ENCODE measurements around the gene FGF12.

Gene FGF12

GRCh38 chr3:192408007-192408646 lies 319.2 kb downstream of the FGF12 start:
- Histone ChIP-seq H3K36me3 (ENCODE audit: low read length) (no peaks in the 10 kb centered on the region), H3K27me3 (ENCODE audit: low read length) (no peaks in the 10 kb centered on the region), H3K9ac (ENCODE audit: low read length) (no peak overlapping the region), H3F3A (ENCODE audit: insufficient read depth) (no peaks in the 10 kb centered on the region), H3K9me2 (replicated peaks; ENCODE audit: insufficient read depth, low read length) (no peaks in the 10 kb centered on the region), H2AFZ (ENCODE audit: low read depth, low read length, severe bottlenecking) (no peak overlapping the region), H3K79me2 (ENCODE audit: insufficient read depth, low read length) (no peaks in the 10 kb centered on the region), H4K20me1 (ENCODE audit: low read depth, low read length) (no peaks in the 10 kb centered on the region), H3K4me2 (ENCODE audit: low read depth, low read length, poor library complexity, severe bottlenecking) (no peak overlapping the region), H3K4me3 (ENCODE audit: insufficient read depth, low read length, poor library complexity, severe bottlenecking) (no peak overlapping the region), H3K27ac (ENCODE audit: low read depth, low read length) (no peak overlapping the region), H3K9me3 (ENCODE audit: insufficient read depth, low read length) (no peaks in the 10 kb centered on the region)
- TF ChIP-seq EZH2phosphoT487 (conservative IDR thresholded peaks at IDR 0.05; ENCODE audit: low read length): no peak
- no peak for TF ChIP-seq CTCF (IDR thresholded peaks at IDR 0.05; ENCODE audit: insufficient read depth, low read length, poor library complexity, severe bottlenecking)

GRCh38 chr3:192399767-192400166 lies 327.6 kb downstream of the FGF12 start:
- no peak overlapping the region for H3K27ac ChIP-seq (ENCODE audit: low read depth, low read length)
- H3K4me2 ChIP-seq (ENCODE audit: low read depth, low read length, poor library complexity, severe bottlenecking): no peak overlapping the region
- H3K4me3 ChIP-seq (ENCODE audit: insufficient read depth, low read length, poor library complexity, severe bottlenecking): no peak overlapping the region
- H3K9ac ChIP-seq (ENCODE audit: low read length): no peak overlapping the region
- no peak for TF ChIP-seq CTCF (IDR thresholded peaks at IDR 0.05; ENCODE audit: insufficient read depth, low read length, poor library complexity, severe bottlenecking)
- no peak for TF ChIP-seq EZH2phosphoT487 (conservative IDR thresholded peaks at IDR 0.05; ENCODE audit: low read length)
- H2AFZ ChIP-seq (ENCODE audit: low read depth, low read length, severe bottlenecking): no peak overlapping the region
- H3F3A ChIP-seq (ENCODE audit: insufficient read depth): no peaks in the 10 kb centered on the region
- H3K79me2 ChIP-seq (ENCODE audit: insufficient read depth, low read length): no peaks in the 10 kb centered on the region
- no peaks in the 10 kb centered on the region for H3K27me3 ChIP-seq (ENCODE audit: low read length)
- no peaks in the 10 kb centered on the region for H3K36me3 ChIP-seq (ENCODE audit: low read length)
- H4K20me1 ChIP-seq (ENCODE audit: low read depth, low read length): no peaks in the 10 kb centered on the region
- H3K9me2 ChIP-seq (replicated peaks; ENCODE audit: insufficient read depth, low read length): no peaks in the 10 kb centered on the region
- H3K9me3 ChIP-seq (ENCODE audit: insufficient read depth, low read length): no peaks in the 10 kb centered on the region

DNA sequence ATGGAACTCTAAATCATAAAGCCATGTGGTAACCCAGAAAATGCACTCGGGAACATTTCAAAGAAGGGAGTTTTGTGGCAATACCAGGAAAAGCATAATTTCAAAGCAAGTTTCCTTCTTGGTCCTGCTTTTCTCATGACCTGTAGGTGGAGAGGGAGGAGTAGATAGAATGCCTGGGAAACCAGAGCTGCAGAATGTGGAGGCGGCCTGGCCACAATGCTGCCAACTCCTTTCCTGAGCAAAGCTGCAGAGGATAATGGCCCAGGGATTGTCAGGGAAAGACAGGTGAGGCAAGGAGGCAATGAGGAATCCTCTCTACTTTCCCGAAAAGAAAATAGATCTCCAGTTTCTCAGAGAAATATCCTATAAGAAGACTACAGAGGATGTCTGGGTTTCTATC lies 330.3 kb downstream of the FGF12 start:
- Histone ChIP-seq H2AFZ (ENCODE audit: low read depth, low read length, severe bottlenecking) (no peak overlapping the region), H3K4me2 (ENCODE audit: low read depth, low read length, poor library complexity, severe bottlenecking) (no peak overlapping the region), H3K9ac (ENCODE audit: low read length) (no peak overlapping the region), H3K79me2 (ENCODE audit: insufficient read depth, low read length) (no peaks in the 10 kb centered on the region), H3K27ac (ENCODE audit: low read depth, low read length) (no peak overlapping the region), H4K20me1 (ENCODE audit: low read depth, low read length) (no peaks in the 10 kb centered on the region), H3K9me3 (ENCODE audit: insufficient read depth, low read length) (no peaks in the 10 kb centered on the region), H3K4me3 (ENCODE audit: insufficient read depth, low read length, poor library complexity, severe bottlenecking) (no peak overlapping the region), H3K36me3 (ENCODE audit: low read length) (no peaks in the 10 kb centered on the region), H3F3A (ENCODE audit: insufficient read depth) (no peaks in the 10 kb centered on the region), H3K9me2 (replicated peaks; ENCODE audit: insufficient read depth, low read length) (no peaks in the 10 kb centered on the region), H3K27me3 (ENCODE audit: low read length) (no peaks in the 10 kb centered on the region)
- TF ChIP-seq EZH2phosphoT487 (conservative IDR thresholded peaks at IDR 0.05; ENCODE audit: low read length) (no peak), CTCF (IDR thresholded peaks at IDR 0.05; ENCODE audit: insufficient read depth, low read length, poor library complexity, severe bottlenecking) (no peak)

Data from SU-DHL-6 (cell line).